SK-N-SH treated with all-trans-retinoic acid at 6 μM for 48 hours (cell line): ENCODE data around the gene ZNF474.

Source experiments
- ATAC-seq: fragments of 200-7000 bp; cut with Tn5 transposase; 3 replicates; pipeline ENCODE4 v1.9.1; 2020; ENCODE audit warnings: mild to moderate bottlenecking, moderate library complexity
- ARNTL ChIP-seq: fragments of 450-650 bp; formaldehyde crosslinking; IDR thresholded peaks from 2 replicates; pipeline ENCODE4 v1.5.0; 2020; ENCODE audit warnings: low read depth, mild to moderate bottlenecking, moderate library complexity, borderline replicate concordance
- BACH2 ChIP-seq: fragments of 250-450 bp; sonication (Bioruptor Pico); IDR thresholded peaks from 2 replicates; pipeline ENCODE4 v1.9.0; 2021; ENCODE audit warnings: mild to moderate bottlenecking, borderline replicate concordance
- CSDC2 ChIP-seq: fragments of 250-450 bp; sonication (Bioruptor Pico); IDR thresholded peaks from 2 replicates; pipeline ENCODE4 v1.5.0; 2020; ENCODE audit warnings: mild to moderate bottlenecking, moderate library complexity
- ESRRG ChIP-seq: fragments of 250-450 bp; sonication (Bioruptor Pico); IDR thresholded peaks from 2 replicates; pipeline ENCODE4 v1.6.1; 2021; ENCODE audit warnings: mild to moderate bottlenecking
- GLIS3 ChIP-seq: fragments of 250-450 bp; sonication (Bioruptor Pico); IDR thresholded peaks from 2 replicates; pipeline ENCODE4 v1.5.0; 2020; ENCODE audit warnings: mild to moderate bottlenecking, moderate library complexity
- ISL1 ChIP-seq: fragments of 250-450 bp; sonication (Bioruptor Pico); IDR thresholded peaks from 2 replicates; pipeline ENCODE4 v2.1.2; 2022; ENCODE audit warnings: mild to moderate bottlenecking, moderate library complexity
- OSR1 ChIP-seq: fragments of 250-450 bp; sonication (Bioruptor Pico); IDR thresholded peaks from 2 replicates; pipeline ENCODE4 v1.8.0; 2022; ENCODE audit warnings: moderate library complexity, mild to moderate bottlenecking, inconsistent platforms
- PPARA ChIP-seq: fragments of 250-450 bp; sonication (Bioruptor Pico); IDR thresholded peaks from 2 replicates; pipeline ENCODE4 v1.5.0; 2020; ENCODE audit warnings: mild to moderate bottlenecking, borderline replicate concordance
- RARB ChIP-seq: fragments of 250-450 bp; sonication (Bioruptor Pico); IDR thresholded peaks from 2 replicates; pipeline ENCODE4 v1.8.0; 2021; ENCODE audit warnings: mild to moderate bottlenecking, moderate library complexity
- SNAI2 ChIP-seq: fragments of 250-450 bp; sonication (Bioruptor Pico); IDR thresholded peaks from 2 replicates; pipeline ENCODE4 v1.5.0; 2020; ENCODE audit warnings: mild to moderate bottlenecking, moderate library complexity
- TCF4 ChIP-seq: fragments of 250-450 bp; sonication (Bioruptor Pico); IDR thresholded peaks from 2 replicates; pipeline ENCODE4 v1.8.0; 2021; ENCODE audit warnings: mild to moderate bottlenecking, moderate library complexity, borderline replicate concordance
- TOX ChIP-seq: fragments of 250-450 bp; sonication (Bioruptor Pico); IDR thresholded peaks from 2 replicates; pipeline ENCODE4 v1.8.0; 2021; ENCODE audit warnings: mild to moderate bottlenecking, moderate library complexity, borderline replicate concordance
- ZC3H10 ChIP-seq: fragments of 250-450 bp; sonication (Bioruptor Pico); IDR thresholded peaks from 2 replicates; pipeline ENCODE4 v1.5.1; 2021; ENCODE audit warnings: mild to moderate bottlenecking, moderate library complexity
- ZFP3 ChIP-seq: fragments of 250-450 bp; sonication (Bioruptor Pico); IDR thresholded peaks from 2 replicates; pipeline ENCODE4 v1.5.0; 2020; ENCODE audit warnings: mild to moderate bottlenecking, moderate library complexity
- ZFP30 ChIP-seq: fragments of 450-650 bp; formaldehyde crosslinking; IDR thresholded peaks from 2 replicates; pipeline ENCODE4 v1.5.0; 2022; ENCODE audit warnings: mild to moderate bottlenecking, moderate library complexity
- ZNF565 ChIP-seq: fragments of 450-650 bp; formaldehyde crosslinking; conservative IDR thresholded peaks from 2 replicates; pipeline ENCODE4 v1.5.0; 2020; ENCODE audit warnings: low read depth, mild to moderate bottlenecking, moderate library complexity
- ZNF70 ChIP-seq: fragments of 450-650 bp; formaldehyde crosslinking; IDR thresholded peaks from 2 replicates; pipeline ENCODE4 v1.5.0; 2020; ENCODE audit warnings: mild to moderate bottlenecking, moderate library complexity
- ZNF8 ChIP-seq: fragments of 450-650 bp; formaldehyde crosslinking; IDR thresholded peaks from 2 replicates; pipeline ENCODE4 v1.5.0; 2020; ENCODE audit warnings: mild to moderate bottlenecking, moderate library complexity
- TF ChIP-seq, protein P1 (sequence below): fragments of 250-450 bp; sonication (Bioruptor Pico); IDR thresholded peaks from 2 replicates; pipeline ENCODE4 v1.5.1; 2021; ENCODE audit warnings: mild to moderate bottlenecking, moderate library complexity
- TF ChIP-seq, protein P2 (sequence below): fragments of 250-450 bp; sonication (Bioruptor Pico); IDR thresholded peaks from 2 replicates; pipeline ENCODE4 v1.8.0; 2021; ENCODE audit warnings: low read depth, mild to moderate bottlenecking, moderate library complexity, borderline replicate concordance
- TF ChIP-seq, protein P3 (sequence below): fragments of 250-450 bp; sonication (Bioruptor Pico); IDR thresholded peaks from 2 replicates; pipeline ENCODE4 v1.5.0; 2020; ENCODE audit warnings: mild to moderate bottlenecking, moderate library complexity
- TF ChIP-seq, protein P4 (sequence below): fragments of 250-450 bp; sonication (Bioruptor Pico); IDR thresholded peaks from 2 replicates; pipeline ENCODE4 v1.5.1; 2020; ENCODE audit warnings: low read depth, mild to moderate bottlenecking, moderate library complexity
- TF ChIP-seq, protein P5 (sequence below): fragments of 250-450 bp; sonication (Bioruptor Pico); IDR thresholded peaks from 2 replicates; pipeline ENCODE4 v1.8.0; 2020; ENCODE audit warnings: mild to moderate bottlenecking, moderate library complexity, borderline replicate concordance

The ZNF474 gene

DNA sequence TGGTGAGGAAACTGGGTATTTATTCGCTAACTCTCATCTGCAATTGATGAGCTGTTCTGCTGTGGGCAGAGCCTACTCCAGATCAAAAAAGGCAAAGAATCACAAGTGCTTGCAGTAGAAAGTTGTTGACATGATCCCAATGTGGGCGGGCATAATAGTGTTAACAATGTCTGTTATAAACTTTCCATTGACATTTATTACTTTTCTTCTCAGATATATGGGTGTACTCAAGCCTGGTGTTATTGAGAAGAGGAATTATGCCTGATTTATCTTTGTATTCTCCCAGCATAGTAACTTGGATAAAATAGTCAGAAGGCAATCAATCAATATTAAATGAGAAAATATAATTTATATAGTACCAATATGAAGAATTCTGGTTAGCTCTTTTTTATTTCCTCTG, 47.8 kb downstream of the ZNF474 start:
- no peak for ATAC-seq
- TF ChIP-seq GLIS3 (CRISPR knock-in tag): no peak
- TF ChIP-seq BACH2 (CRISPR knock-in tag): no peak
- no peak for TF ChIP-seq TCF4 (CRISPR knock-in tag)
- TF ChIP-seq, protein P1, sequence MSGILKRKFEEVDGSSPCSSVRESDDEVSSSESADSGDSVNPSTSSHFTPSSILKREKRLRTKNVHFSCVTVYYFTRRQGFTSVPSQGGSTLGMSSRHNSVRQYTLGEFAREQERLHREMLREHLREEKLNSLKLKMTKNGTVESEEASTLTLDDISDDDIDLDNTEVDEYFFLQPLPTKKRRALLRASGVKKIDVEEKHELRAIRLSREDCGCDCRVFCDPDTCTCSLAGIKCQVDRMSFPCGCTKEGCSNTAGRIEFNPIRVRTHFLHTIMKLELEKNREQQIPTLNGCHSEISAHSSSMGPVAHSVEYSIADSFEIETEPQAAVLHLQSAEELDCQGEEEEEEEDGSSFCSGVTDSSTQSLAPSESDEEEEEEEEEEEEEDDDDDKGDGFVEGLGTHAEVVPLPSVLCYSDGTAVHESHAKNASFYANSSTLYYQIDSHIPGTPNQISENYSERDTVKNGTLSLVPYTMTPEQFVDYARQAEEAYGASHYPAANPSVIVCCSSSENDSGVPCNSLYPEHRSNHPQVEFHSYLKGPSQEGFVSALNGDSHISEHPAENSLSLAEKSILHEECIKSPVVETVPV (CRISPR knock-in tag): no peak
- no peak for TF ChIP-seq PPARA (CRISPR knock-in tag)
- TF ChIP-seq, protein P2, sequence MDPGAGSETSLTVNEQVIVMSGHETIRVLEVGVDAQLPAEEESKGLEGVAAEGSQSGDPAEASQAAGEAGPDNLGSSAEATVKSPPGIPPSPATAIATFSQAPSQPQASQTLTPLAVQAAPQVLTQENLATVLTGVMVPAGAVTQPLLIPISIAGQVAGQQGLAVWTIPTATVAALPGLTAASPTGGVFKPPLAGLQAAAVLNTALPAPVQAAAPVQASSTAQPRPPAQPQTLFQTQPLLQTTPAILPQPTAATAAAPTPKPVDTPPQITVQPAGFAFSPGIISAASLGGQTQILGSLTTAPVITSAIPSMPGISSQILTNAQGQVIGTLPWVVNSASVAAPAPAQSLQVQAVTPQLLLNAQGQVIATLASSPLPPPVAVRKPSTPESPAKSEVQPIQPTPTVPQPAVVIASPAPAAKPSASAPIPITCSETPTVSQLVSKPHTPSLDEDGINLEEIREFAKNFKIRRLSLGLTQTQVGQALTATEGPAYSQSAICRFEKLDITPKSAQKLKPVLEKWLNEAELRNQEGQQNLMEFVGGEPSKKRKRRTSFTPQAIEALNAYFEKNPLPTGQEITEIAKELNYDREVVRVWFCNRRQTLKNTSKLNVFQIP: no peak
- no peak for TF ChIP-seq ZNF8
- TF ChIP-seq ZFP3: no peak
- TF ChIP-seq, protein P3, sequence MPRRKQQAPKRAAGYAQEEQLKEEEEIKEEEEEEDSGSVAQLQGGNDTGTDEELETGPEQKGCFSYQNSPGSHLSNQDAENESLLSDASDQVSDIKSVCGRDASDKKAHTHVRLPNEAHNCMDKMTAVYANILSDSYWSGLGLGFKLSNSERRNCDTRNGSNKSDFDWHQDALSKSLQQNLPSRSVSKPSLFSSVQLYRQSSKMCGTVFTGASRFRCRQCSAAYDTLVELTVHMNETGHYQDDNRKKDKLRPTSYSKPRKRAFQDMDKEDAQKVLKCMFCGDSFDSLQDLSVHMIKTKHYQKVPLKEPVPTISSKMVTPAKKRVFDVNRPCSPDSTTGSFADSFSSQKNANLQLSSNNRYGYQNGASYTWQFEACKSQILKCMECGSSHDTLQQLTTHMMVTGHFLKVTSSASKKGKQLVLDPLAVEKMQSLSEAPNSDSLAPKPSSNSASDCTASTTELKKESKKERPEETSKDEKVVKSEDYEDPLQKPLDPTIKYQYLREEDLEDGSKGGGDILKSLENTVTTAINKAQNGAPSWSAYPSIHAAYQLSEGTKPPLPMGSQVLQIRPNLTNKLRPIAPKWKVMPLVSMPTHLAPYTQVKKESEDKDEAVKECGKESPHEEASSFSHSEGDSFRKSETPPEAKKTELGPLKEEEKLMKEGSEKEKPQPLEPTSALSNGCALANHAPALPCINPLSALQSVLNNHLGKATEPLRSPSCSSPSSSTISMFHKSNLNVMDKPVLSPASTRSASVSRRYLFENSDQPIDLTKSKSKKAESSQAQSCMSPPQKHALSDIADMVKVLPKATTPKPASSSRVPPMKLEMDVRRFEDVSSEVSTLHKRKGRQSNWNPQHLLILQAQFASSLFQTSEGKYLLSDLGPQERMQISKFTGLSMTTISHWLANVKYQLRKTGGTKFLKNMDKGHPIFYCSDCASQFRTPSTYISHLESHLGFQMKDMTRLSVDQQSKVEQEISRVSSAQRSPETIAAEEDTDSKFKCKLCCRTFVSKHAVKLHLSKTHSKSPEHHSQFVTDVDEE: no peak
- TF ChIP-seq ZNF565 (CRISPR knock-in tag): no peak
- TF ChIP-seq, protein P4, sequence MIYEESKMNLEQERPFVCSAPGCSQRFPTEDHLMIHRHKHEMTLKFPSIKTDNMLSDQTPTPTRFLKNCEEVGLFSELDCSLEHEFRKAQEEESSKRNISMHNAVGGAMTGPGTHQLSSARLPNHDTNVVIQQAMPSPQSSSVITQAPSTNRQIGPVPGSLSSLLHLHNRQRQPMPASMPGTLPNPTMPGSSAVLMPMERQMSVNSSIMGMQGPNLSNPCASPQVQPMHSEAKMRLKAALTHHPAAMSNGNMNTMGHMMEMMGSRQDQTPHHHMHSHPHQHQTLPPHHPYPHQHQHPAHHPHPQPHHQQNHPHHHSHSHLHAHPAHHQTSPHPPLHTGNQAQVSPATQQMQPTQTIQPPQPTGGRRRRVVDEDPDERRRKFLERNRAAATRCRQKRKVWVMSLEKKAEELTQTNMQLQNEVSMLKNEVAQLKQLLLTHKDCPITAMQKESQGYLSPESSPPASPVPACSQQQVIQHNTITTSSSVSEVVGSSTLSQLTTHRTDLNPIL (CRISPR knock-in tag): no peak
- TF ChIP-seq OSR1 (CRISPR knock-in tag): no peak
- no peak for TF ChIP-seq TOX (CRISPR knock-in tag)
- TF ChIP-seq SNAI2: no peak
- TF ChIP-seq ISL1 (CRISPR knock-in tag): no peak
- no peak for TF ChIP-seq CSDC2 (CRISPR knock-in tag)

DNA sequence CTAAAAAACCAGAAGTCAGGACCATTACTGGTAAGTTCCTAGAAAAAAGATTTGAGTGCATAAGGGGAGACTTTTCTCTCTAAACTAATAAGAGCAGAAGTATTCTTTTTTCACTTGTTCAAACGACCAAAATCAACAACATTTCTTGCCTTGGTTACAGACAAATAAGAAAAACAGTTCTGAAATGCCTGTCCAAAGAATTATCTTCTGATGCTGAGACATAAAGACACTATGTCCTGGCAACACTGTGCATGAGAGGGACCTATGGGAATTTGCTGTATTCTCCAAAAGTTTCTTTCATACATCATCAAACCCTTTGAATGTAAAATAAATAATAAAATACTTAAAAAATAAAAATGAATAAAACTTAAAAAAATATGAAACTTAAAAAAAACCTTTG, 50.4 kb downstream of the ZNF474 start:
- no peak for ATAC-seq
- TF ChIP-seq ARNTL: no peak
- TF ChIP-seq ZFP3: no peak
- TF ChIP-seq, protein P5, sequence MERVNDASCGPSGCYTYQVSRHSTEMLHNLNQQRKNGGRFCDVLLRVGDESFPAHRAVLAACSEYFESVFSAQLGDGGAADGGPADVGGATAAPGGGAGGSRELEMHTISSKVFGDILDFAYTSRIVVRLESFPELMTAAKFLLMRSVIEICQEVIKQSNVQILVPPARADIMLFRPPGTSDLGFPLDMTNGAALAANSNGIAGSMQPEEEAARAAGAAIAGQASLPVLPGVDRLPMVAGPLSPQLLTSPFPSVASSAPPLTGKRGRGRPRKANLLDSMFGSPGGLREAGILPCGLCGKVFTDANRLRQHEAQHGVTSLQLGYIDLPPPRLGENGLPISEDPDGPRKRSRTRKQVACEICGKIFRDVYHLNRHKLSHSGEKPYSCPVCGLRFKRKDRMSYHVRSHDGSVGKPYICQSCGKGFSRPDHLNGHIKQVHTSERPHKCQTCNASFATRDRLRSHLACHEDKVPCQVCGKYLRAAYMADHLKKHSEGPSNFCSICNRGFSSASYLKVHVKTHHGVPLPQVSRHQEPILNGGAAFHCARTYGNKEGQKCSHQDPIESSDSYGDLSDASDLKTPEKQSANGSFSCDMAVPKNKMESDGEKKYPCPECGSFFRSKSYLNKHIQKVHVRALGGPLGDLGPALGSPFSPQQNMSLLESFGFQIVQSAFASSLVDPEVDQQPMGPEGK: no peak
- no peak for TF ChIP-seq RARB (CRISPR knock-in tag)
- TF ChIP-seq, protein P3: no peak
- TF ChIP-seq TOX (CRISPR knock-in tag): no peak
- TF ChIP-seq ZC3H10 (CRISPR knock-in tag): no peak
- TF ChIP-seq ESRRG: no peak
- TF ChIP-seq OSR1 (CRISPR knock-in tag): no peak
- no peak for TF ChIP-seq BACH2 (CRISPR knock-in tag)
- no peak for TF ChIP-seq ZFP30
- no peak for TF ChIP-seq GLIS3 (CRISPR knock-in tag)
- TF ChIP-seq ZNF8: no peak
- TF ChIP-seq SNAI2: no peak
- no peak for TF ChIP-seq ZNF70 (CRISPR knock-in tag)
- no peak for TF ChIP-seq CSDC2 (CRISPR knock-in tag)
- no peak for TF ChIP-seq ISL1 (CRISPR knock-in tag)
- TF ChIP-seq TCF4 (CRISPR knock-in tag): no peak
- TF ChIP-seq, protein P1 (CRISPR knock-in tag): no peak
- TF ChIP-seq, protein P2: no peak
- TF ChIP-seq, all 23 proteins: peak for 0
